ENCODE data around the gene TMEM248. TPM values are rescaled to one million over a fixed set of nuclear protein-coding genes. Genes with fewer than 3 reads are reported as not detected.

The TMEM248 gene
- total RNA-seq, 1 experiment from 2014 or later: 59.3 TPM

DNA sequence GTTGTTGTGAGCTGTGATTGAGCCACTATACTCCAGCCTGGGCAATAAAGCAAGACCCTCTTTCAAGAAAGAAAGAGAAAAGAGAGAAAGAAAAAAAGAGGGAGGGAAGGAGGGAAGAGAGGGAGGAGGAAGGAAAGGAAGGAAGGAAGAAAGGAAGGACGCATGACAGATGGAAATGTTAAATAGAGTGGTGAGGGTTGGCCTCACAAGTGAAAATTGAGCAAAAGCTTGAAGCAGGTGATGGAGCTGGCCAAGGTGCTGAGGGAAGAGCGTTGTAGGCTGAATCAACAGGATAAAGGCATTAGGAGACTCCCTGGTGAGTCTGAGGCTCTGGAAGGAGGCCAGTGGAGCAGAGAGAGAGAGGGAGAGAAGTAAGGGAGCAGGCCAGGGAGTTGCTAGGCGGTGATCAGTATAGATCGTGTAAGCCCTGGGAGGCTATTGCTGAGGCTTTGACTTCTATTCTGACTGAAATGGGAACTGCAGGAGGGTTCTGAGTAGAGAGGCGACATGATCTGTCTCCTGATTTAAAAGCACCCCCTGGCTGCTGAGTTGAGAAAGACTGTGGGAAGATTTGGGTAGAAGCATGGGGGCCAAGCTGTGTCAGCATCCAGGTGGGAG, 26.5 kb upstream of the TMEM248 start (continued):
- TF ChIP-seq TCF7L2 (IDR thresholded peaks at IDR 0.05; ENCODE audit: borderline replicate concordance, extremely low read depth, insufficient read depth, insufficient read length): no peak
- no peak for TF ChIP-seq ZFX (IDR thresholded peaks at IDR 0.05)
- TF ChIP-seq RAD21 (IDR thresholded peaks at IDR 0.05; ENCODE audit: low read depth): peak; percentile 56

DNA sequence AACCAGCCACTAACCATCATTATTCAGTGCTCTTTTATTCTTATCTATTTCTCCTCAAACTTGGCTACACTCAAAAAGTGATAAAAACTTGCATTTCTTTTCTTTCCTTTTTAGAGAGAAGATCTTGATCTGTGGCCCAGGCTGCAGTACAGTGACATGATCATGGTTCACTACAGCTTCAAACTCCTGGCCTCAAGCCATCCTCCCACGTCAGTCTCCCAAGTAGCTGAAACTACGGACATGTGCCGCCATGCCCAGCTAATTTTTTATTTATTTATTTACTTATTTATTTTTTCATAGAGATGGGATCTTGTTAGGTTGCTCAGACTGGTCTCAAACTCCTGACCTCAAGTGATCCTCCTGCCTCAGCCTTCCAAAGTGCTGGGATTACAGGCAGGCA, 24.6 kb upstream of the TMEM248 start:
- 0 out of 4 replicates have a peak, but pooled peaks cover 0 to 2% of the 10 kb centered on the region in 2 experiments for H3K36me3 ChIP-seq (ENCODE audit: control insufficient read depth in 1 of 2, insufficient read depth in 2 of 2, low read length in 2 of 2)
- TF ChIP-seq SIN3A (IDR thresholded peaks at IDR 0.05; ENCODE audit: low read depth): no peak
- no peak for TF ChIP-seq ZFX (IDR thresholded peaks at IDR 0.05)
- TF ChIP-seq ZNF274 (IDR thresholded peaks at IDR 0.05; ENCODE audit: low read depth, low read length): no peak
- TF ChIP-seq SRF (IDR thresholded peaks at IDR 0.05; ENCODE audit: low read depth): no peak
- H3K4me1 ChIP-seq (ENCODE audit: control insufficient read depth in 1 of 2, insufficient read depth in 2 of 2, low read length in 2 of 2): no peaks in the 10 kb centered on the region
- H3K27me3 ChIP-seq (ENCODE audit: insufficient read depth, low read length): no peaks in the 10 kb centered on the region
- ATAC-seq (no peak), DNase-seq (ENCODE audit: low read depth, low spot score) (no peak)
- RAD21 ChIA-PET (ENCODE audit: low non-redundant PET in 1 of 2, low total read pairs in 2 of 2, uncharacterized antibody in 2 of 2, unreplicated experiment in 2 of 2): no interaction called here
- no TSS peak for BruUV-seq (replicated peaks)
- H4K20me1 ChIP-seq (ENCODE audit: insufficient read depth): no peaks in the 10 kb centered on the region
- POLR2A ChIA-PET: no interaction called here
- no peak overlapping the region for H3K4me3 ChIP-seq (replicated peaks in 1 of 2; ENCODE audit: low read depth in 1 of 2, low read length in 2 of 2)
- H3K9ac ChIP-seq (ENCODE audit: low read length): no peak overlapping the region
- H3K4me2 ChIP-seq (ENCODE audit: low read length): no peak overlapping the region
- intact Hi-C loops (cut with micrococcal nuclease): no loop called here
- CTCF ChIA-PET: interaction anchor here (1.7 kb wide), 1 partner anchor 9 kb away, joined by 7 read pairs; no protein-coding TSS in a partner anchor
- no peak overlapping the region for H2AFZ ChIP-seq (ENCODE audit: low read depth, low read length, poor library complexity, severe bottlenecking)
- H3K9me2 ChIP-seq (ENCODE audit: insufficient read depth): no peaks in the 10 kb centered on the region
- no peaks in the 10 kb centered on the region for H3K79me2 ChIP-seq (ENCODE audit: insufficient read depth, low read length)
- H3K9me3 ChIP-seq (ENCODE audit: control insufficient read depth in 1 of 2, insufficient read depth in 1 of 2, low read depth in 1 of 2, low read length in 2 of 2): no peaks in the 10 kb centered on the region
- H3K27ac ChIP-seq (ENCODE audit: low read depth, low read length): no peak overlapping the region

DNA sequence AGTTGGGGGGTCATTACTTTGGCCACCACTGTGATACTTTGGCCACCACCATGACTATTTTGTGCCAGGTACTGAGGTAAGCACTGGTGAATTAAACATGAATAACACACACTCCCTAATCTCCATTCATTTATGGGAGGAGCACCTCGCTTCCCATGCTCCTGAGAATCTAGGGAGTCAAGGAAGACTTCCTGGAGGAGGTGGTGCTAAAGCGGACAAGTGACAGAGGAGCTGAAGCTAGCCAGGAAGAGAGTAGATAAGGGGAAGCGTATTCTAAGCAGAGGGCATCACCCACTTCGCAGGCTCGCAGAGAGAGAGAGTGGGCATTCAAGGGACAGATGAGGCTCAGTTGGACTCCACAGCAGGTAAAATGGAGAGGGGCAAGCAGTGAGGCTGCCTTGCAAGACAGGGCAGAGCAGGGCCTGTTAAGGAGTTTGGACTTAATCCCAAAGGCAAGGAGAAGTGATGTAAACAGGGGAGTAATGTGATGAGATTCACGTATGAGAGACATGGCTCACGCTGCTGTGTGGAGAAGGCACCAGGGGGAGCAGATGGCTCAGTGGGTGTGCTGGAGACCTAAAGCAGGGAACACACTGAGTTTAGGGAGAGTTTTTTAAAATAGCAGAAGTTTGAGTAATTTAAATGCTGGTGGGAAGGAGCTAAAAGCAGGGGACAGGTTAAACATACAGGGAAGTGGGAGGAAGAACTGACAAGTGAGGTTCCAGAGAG, 21.3 kb upstream of the TMEM248 start:
- Histone ChIP-seq H3K27me3 (ENCODE audit: insufficient read depth, low read length) (no peaks in the 10 kb centered on the region), H3K4me2 (ENCODE audit: low read length) (no peak overlapping the region), H2AFZ (ENCODE audit: low read depth, low read length, poor library complexity, severe bottlenecking) (no peak overlapping the region), H3K27ac (ENCODE audit: low read depth, low read length) (no peak overlapping the region), H3K9me3 (ENCODE audit: control insufficient read depth in 1 of 2, insufficient read depth in 1 of 2, low read depth in 1 of 2, low read length in 2 of 2) (no peaks in the 10 kb centered on the region), H3K9me2 (ENCODE audit: insufficient read depth) (no peaks in the 10 kb centered on the region), H4K20me1 (ENCODE audit: insufficient read depth) (no peaks in the 10 kb centered on the region), H3K4me3 (replicated peaks in 1 of 2; ENCODE audit: low read depth in 1 of 2, low read length in 2 of 2) (no peak overlapping the region), H3K79me2 (ENCODE audit: insufficient read depth, low read length) (no peaks in the 10 kb centered on the region), H3K9ac (ENCODE audit: low read length) (no peak overlapping the region), H3K4me1 (ENCODE audit: control insufficient read depth in 1 of 2, insufficient read depth in 2 of 2, low read length in 2 of 2) (no peaks in the 10 kb centered on the region), H3K36me3 (ENCODE audit: control insufficient read depth in 1 of 2, insufficient read depth in 2 of 2, low read length in 2 of 2) (0 out of 4 replicates have a peak, but pooled peaks cover 0 to 2% of the 10 kb centered on the region in 2 experiments)
- RAD21 ChIA-PET (ENCODE audit: low non-redundant PET in 1 of 2, low total read pairs in 2 of 2, uncharacterized antibody in 2 of 2, unreplicated experiment in 2 of 2): no interaction called here
- CTCF ChIA-PET: no interaction called here
- BruUV-seq (replicated peaks): no TSS peak
- DNase-seq (ENCODE audit: low read depth, low spot score): no peak
- POLR2A ChIA-PET: no interaction called here
- intact Hi-C loops (cut with micrococcal nuclease): no loop called here
- no peak for ATAC-seq
- TF ChIP-seq, protein P1, sequence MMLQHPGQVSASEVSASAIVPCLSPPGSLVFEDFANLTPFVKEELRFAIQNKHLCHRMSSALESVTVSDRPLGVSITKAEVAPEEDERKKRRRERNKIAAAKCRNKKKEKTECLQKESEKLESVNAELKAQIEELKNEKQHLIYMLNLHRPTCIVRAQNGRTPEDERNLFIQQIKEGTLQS (IDR thresholded peaks at IDR 0.05): no peak
- TF ChIP-seq POLR2A (IDR thresholded peaks at IDR 0.05; ENCODE audit: borderline replicate concordance, extremely low read depth, insufficient read depth, insufficient read length) (no peak), POLR2AphosphoS5 (IDR thresholded peaks at IDR 0.05; ENCODE audit: low read depth, low read length) (no peak), TCF7L2 (IDR thresholded peaks at IDR 0.05; ENCODE audit: borderline replicate concordance, extremely low read depth, insufficient read depth, insufficient read length) (no peak), SIN3A (IDR thresholded peaks at IDR 0.05; ENCODE audit: low read depth) (no peak), SP1 (IDR thresholded peaks at IDR 0.05; ENCODE audit: low read depth) (no peak), ZNF274 (IDR thresholded peaks at IDR 0.05; ENCODE audit: low read depth, low read length) (no peak), ELF1 (IDR thresholded peaks at IDR 0.05; ENCODE audit: borderline replicate concordance, low read depth) (no peak), EZH2phosphoT487 (IDR thresholded peaks at IDR 0.05; ENCODE audit: borderline replicate concordance) (no peak), RAD21 (IDR thresholded peaks at IDR 0.05; ENCODE audit: low read depth) (no peak)
- TF ChIP-seq, protein P2, sequence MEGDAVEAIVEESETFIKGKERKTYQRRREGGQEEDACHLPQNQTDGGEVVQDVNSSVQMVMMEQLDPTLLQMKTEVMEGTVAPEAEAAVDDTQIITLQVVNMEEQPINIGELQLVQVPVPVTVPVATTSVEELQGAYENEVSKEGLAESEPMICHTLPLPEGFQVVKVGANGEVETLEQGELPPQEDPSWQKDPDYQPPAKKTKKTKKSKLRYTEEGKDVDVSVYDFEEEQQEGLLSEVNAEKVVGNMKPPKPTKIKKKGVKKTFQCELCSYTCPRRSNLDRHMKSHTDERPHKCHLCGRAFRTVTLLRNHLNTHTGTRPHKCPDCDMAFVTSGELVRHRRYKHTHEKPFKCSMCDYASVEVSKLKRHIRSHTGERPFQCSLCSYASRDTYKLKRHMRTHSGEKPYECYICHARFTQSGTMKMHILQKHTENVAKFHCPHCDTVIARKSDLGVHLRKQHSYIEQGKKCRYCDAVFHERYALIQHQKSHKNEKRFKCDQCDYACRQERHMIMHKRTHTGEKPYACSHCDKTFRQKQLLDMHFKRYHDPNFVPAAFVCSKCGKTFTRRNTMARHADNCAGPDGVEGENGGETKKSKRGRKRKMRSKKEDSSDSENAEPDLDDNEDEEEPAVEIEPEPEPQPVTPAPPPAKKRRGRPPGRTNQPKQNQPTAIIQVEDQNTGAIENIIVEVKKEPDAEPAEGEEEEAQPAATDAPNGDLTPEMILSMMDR (IDR thresholded peaks at IDR 0.05 in 2 of 3, conservative IDR thresholded peaks at IDR 0.05 in 1 of 3; ENCODE audit: borderline replicate concordance in 1 of 3, insufficient read depth in 1 of 3, low read depth in 2 of 3, low read length in 2 of 3): no peak
- TF ChIP-seq, protein P3, sequence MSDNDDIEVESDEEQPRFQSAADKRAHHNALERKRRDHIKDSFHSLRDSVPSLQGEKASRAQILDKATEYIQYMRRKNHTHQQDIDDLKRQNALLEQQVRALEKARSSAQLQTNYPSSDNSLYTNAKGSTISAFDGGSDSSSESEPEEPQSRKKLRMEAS (IDR thresholded peaks at IDR 0.05): no peak
